SK-N-SH (cell line): ENCODE measurements around the gene GEN1. TPM values are rescaled to one million over a fixed set of nuclear protein-coding genes. Genes with fewer than 3 reads are reported as not detected.
"Not testable (repeated sequence)": the region's sequence is repeated elsewhere in the genome, so short reads cannot be mapped to it uniquely, and the experiment has no call there.

Experiments used
- CTCF ChIA-PET: fragments of 300-600, 350-600 bp; formaldehyde crosslinking; extraction: SDS; loops from one replicate; lab custom pipeline; 2021; lab: Yijun Ruan, JAX
- POLR2A ChIA-PET: fragments of 350-600 bp; sonication (Branson Sonifier 250); formaldehyde crosslinking; extraction: SDS; loops from one replicate; lab custom pipeline; 2020; ENCODE audit warnings: antibody characterized with exemption, inconsistent platforms; lab: Yijun Ruan, JAX
- DNase-seq: peaks from one replicate; pipeline ENCODE4 v3.0.0; 2012
- H2AFZ ChIP-seq: fragments of 200-600 bp; sonication (generic); 2 replicates; pipeline ENCODE4 v1.8.1; 2016; ENCODE audit warnings: antibody characterized with exemption, mild to moderate bottlenecking, low read depth
- H3F3A ChIP-seq: fragments of 200-600 bp; sonication (generic); replicated peaks from 2 replicates; pipeline ENCODE3; 2016; ENCODE audit warnings: antibody characterized with exemption, mild to moderate bottlenecking; ENCODE audit not compliant: insufficient read depth
- H3K27ac ChIP-seq, 2 experiments: fragments of 200-500 bp in 1 of 2; fragments of 200-600 bp in 1 of 2; sonication (Bioruptor generic) in 1 of 2; sonication (generic), shearing (Covaris generic) in 1 of 2; 2 replicates each; pipeline versions ENCODE4 v1.5.1 to v1.6.1; 2014 to 2016; ENCODE audit warnings: low read depth in 2 of 2, inconsistent platforms in 1 of 2, low read length in 1 of 2, mild to moderate bottlenecking in 1 of 2, mixed read lengths in 1 of 2
- H3K27me3 ChIP-seq: fragments of 200-600 bp; sonication (generic), shearing (Covaris generic); 2 replicates; pipeline ENCODE4 v1.6.1; 2016; ENCODE audit warnings: mixed run types; ENCODE audit not compliant: insufficient read depth
- H3K36me3 ChIP-seq, 2 experiments: fragments of 200-500 bp in 1 of 2; fragments of 200-600 bp in 1 of 2; sonication (Bioruptor generic) in 1 of 2; sonication (generic) in 1 of 2; replicated peaks in 1 of 2; 2 replicates each; pipeline versions ENCODE3 to v1.5.1; 2014 to 2016; ENCODE audit warnings: low read length in 1 of 2, mild to moderate bottlenecking in 1 of 2; ENCODE audit not compliant: insufficient read depth in 2 of 2, control insufficient read depth in 1 of 2
- H3K4me1 ChIP-seq, 2 experiments: fragments of 200-500 bp in 1 of 2; fragments of 200-600 bp in 1 of 2; sonication (Bioruptor generic) in 1 of 2; sonication (generic), shearing (Covaris generic) in 1 of 2; 2 replicates each; pipeline versions ENCODE4 v1.5.1 to v1.6.1; 2014 to 2016; ENCODE audit warnings: low read depth in 1 of 2, low read length in 1 of 2, mixed run types in 1 of 2; ENCODE audit not compliant: insufficient read depth in 2 of 2, control insufficient read depth in 1 of 2
- H3K4me2 ChIP-seq: fragments of 200-600 bp; sonication (generic), shearing (Covaris generic); 2 replicates; pipeline ENCODE4 v1.6.1; 2017; ENCODE audit warnings: mixed run types
- H3K4me3 ChIP-seq, 2 experiments: fragments of 200-500 bp in 1 of 2; fragments of 200-600 bp in 1 of 2; sonication (Bioruptor generic) in 1 of 2; sonication (generic), shearing (Covaris generic) in 1 of 2; 2 replicates each; pipeline versions ENCODE4 v1.5.1 to v1.8.1; 2014 to 2016; ENCODE audit warnings: low read depth in 2 of 2, inconsistent platforms in 1 of 2, low read length in 1 of 2, mild to moderate bottlenecking in 1 of 2, mixed read lengths in 1 of 2, moderate library complexity in 1 of 2
- H3K79me2 ChIP-seq: fragments of 200-600 bp; sonication (generic); 2 replicates; pipeline ENCODE4 v1.8.1; 2017; ENCODE audit warnings: mild to moderate bottlenecking; ENCODE audit not compliant: insufficient read depth
- H3K9ac ChIP-seq: fragments of 200-600 bp; sonication (generic); 2 replicates; pipeline ENCODE4 v1.6.1; 2017; ENCODE audit warnings: mixed run types
- H3K9me2 ChIP-seq: fragments of 200-600 bp; sonication (generic); 2 replicates; pipeline ENCODE4 v1.6.1; 2017; ENCODE audit warnings: mixed run types
- H3K9me3 ChIP-seq: fragments of 200-600 bp; sonication (generic); 2 replicates; pipeline ENCODE4 v1.6.1; 2017; ENCODE audit warnings: mixed run types, mild to moderate bottlenecking, moderate library complexity
- H4K20me1 ChIP-seq: fragments of 200-600 bp; sonication (generic); 2 replicates; pipeline ENCODE4 v1.6.1; 2017; ENCODE audit warnings: mild to moderate bottlenecking, mixed run types; ENCODE audit not compliant: insufficient read depth
- CHD2 ChIP-seq: fragments of 150-350 bp; IDR thresholded peaks from 2 replicates; pipeline ENCODE4 v1.6.1; 2018; ENCODE audit warnings: low read length; ENCODE audit not compliant: partially characterized antibody
- EP300 ChIP-seq, 2 experiments: IDR thresholded peaks; 2 replicates each; pipeline versions ENCODE4 v1.4.0 to v1.6.1; 2012; ENCODE audit warnings: borderline replicate concordance in 1 of 2, low read depth in 1 of 2, low read length in 1 of 2
- FOXM1 ChIP-seq: IDR thresholded peaks from 2 replicates; pipeline ENCODE4 v1.4.0; 2012; ENCODE audit warnings: low read depth, mild to moderate bottlenecking
- GABPA ChIP-seq: IDR thresholded peaks from 2 replicates; pipeline ENCODE4 v1.4.0; 2012; ENCODE audit warnings: low read depth, mild to moderate bottlenecking
- IRF3 ChIP-seq: fragments of 150-350 bp; IDR thresholded peaks from 2 replicates; pipeline ENCODE4 v1.6.1; 2016; ENCODE audit warnings: mild to moderate bottlenecking, low read depth, low read length
- JUND ChIP-seq: IDR thresholded peaks from 2 replicates; pipeline ENCODE4 v1.4.0; 2012
- MAX ChIP-seq: IDR thresholded peaks from 2 replicates; pipeline ENCODE4 v1.4.0; 2012; ENCODE audit warnings: low read depth
- MEF2A ChIP-seq: IDR thresholded peaks from 2 replicates; pipeline ENCODE4 v1.4.0; 2012; ENCODE audit warnings: low read depth, borderline replicate concordance
- MXI1 ChIP-seq: IDR thresholded peaks from 2 replicates; pipeline ENCODE4 v1.6.1; 2012; ENCODE audit warnings: mild to moderate bottlenecking, low read depth, low read length, improper control_type of control experiment
- RAD21 ChIP-seq: IDR thresholded peaks from 2 replicates; pipeline ENCODE4 v1.6.1; 2012; ENCODE audit warnings: mild to moderate bottlenecking, low read length
- RCOR1 ChIP-seq: fragments of 150-350 bp; IDR thresholded peaks from 2 replicates; pipeline ENCODE4 v1.6.1; 2017; ENCODE audit warnings: antibody characterized with exemption, low read length
- RFX5 ChIP-seq: IDR thresholded peaks from 2 replicates; pipeline ENCODE4 v1.6.1; 2012; ENCODE audit warnings: mild to moderate bottlenecking, improper control_type of control experiment, low read length
- TAF1 ChIP-seq: IDR thresholded peaks from 2 replicates; pipeline ENCODE4 v1.6.1; 2012; ENCODE audit warnings: low read depth, mild to moderate bottlenecking, low read length, moderate library complexity, borderline replicate concordance
- WGBS: methylation state at CpG from one replicate; pipeline ENCODE4 v1.1.6; 2017; ENCODE audit warnings: low lambda C conversion rate; 5-methylcytosine and 5-hydroxymethylcytosine counted together
- polyA plus RNA-seq, 3 experiments: library from polyadenylated mRNA; depleted of rRNA; stranded (reverse); fragments of >200 nt; gene quantifications; 2 replicates each; pipeline ENCODE4 v1.2.3, GENCODE V29; 2012
- TF ChIP-seq, protein P1 (sequence below): fragments of 150-350 bp; IDR thresholded peaks from 2 replicates; pipeline ENCODE4 v1.6.1; 2017; ENCODE audit warnings: antibody characterized with exemption, low read length, low read depth, borderline replicate concordance
- TF ChIP-seq, protein P2 (sequence below): IDR thresholded peaks from 2 replicates; pipeline ENCODE4 v1.6.1; 2012; ENCODE audit warnings: mild to moderate bottlenecking, low read depth, low read length, moderate library complexity

GEN1 gene
- polyA plus RNA-seq, 1 of the 3 experiments (the other 2 are of a cell fraction) = 5.3 TPM

- H3K9me2 ChIP-seq = no peaks in the 10 kb centered on the region
- no peak overlapping the region for H3K9ac ChIP-seq
- H3K27me3 ChIP-seq = no peaks in the 10 kb centered on the region
- TF ChIP-seq EP300 (IDR thresholded peaks at IDR 0.05; ENCODE audit: borderline replicate concordance in 1 of 2, low read depth in 1 of 2, low read length in 1 of 2) (peak in 1 of 2 experiments; percentile 46; a peak in 1 of 4 replicates), MXI1 (no peak; the same call in 1 of the 2 replicates), RCOR1 (peak; percentile 38; the same call in 1 of the 2 replicates)
- TF ChIP-seq, all 33 proteins: peak for 2
- Histone ChIP-seq H3F3A (no peaks in the 10 kb centered on the region), H3K36me3 (no peaks in the 10 kb centered on the region), H3K4me1 (peaks cover 0 to 9% of the 10 kb centered on the region in 2 experiments; a peak in 1 of 4 replicates), H3K4me3 (no peak overlapping the region), H3K79me2 (no peaks in the 10 kb centered on the region), H2AFZ (no peak overlapping the region), H4K20me1 (no peaks in the 10 kb centered on the region), H3K27ac (no peak overlapping the region), H3K9me3 (no peaks in the 10 kb centered on the region), H3K4me2 (no peak overlapping the region)
- 20% methylated on average over 4 of the region's 4 CpGs for WGBS
- DNase-seq = peak; percentile 45
- CTCF ChIA-PET = interaction anchor here (0.7 to 5.0 kb wide), 5 partner anchors 9 to 327 kb away, joined by 3 to 52 read pairs (median 3); no protein-coding TSS in a partner anchor
- POLR2A ChIA-PET = no interaction called here
Measured at GRCh38 chr2:17822445-17823117, 68.6 kb downstream of the GEN1 start.

DNA sequence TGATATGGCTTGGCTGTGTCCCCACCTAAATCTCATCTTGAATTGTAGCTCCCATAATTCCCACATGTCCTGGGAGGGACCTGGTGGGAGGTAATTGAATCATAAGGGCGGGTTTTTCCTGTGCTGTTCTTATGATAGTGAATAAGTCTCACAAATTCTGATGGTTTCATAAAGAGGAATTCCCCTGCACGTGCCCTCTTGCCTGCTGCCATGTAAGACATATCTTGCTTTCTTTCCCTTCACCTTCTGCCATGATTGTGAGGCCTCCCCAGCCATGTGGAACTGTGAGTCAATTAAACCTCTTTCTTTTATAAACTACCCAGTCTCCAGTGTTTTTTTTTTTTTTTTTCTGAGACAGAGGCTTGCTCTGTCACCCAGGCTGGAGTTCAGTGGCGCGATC, 69.7 kb downstream of the GEN1 start:
- H3K4me2 ChIP-seq, H3K4me3 ChIP-seq, H3K4me1 ChIP-seq, H3K9me2 ChIP-seq, H3K9me3 ChIP-seq, H3K27ac ChIP-seq, H3K79me2 ChIP-seq, H3K36me3 ChIP-seq, H3K27me3 ChIP-seq, H2AFZ ChIP-seq, H3F3A ChIP-seq, H4K20me1 ChIP-seq, DNase-seq, H3K9ac ChIP-seq, POLR2A ChIA-PET: not testable (repeated sequence)
- CTCF ChIA-PET = interaction anchor here (1.5 to 5.0 kb wide), 2 partner anchors 8 to 326 kb away, joined by 3 to 52 read pairs; no protein-coding TSS in a partner anchor
- WGBS = 49% methylated on average over 4 of the region's 4 CpGs

DNA sequence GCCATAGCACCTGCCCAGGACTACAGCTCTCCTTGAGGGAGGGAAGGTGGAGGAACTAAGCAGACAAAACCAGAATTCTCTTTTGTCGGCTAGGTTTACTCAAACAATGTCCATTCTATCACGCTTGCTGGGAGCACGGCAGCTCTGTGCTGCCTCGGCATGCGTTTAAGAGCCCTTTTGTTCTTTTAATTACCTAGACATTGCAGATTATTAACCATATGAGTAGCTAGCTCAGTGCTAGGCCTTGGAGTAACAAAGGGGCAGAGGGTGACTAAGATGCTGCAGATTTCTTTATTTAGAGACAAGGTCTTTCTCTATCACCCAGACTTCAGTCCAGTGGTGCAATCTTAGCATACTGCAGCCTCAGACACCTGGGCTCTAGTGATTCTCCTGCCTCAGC, 73.4 kb downstream of the GEN1 start:
- H3K79me2 ChIP-seq = no peaks in the 10 kb centered on the region
- H3K9me2 ChIP-seq = no peaks in the 10 kb centered on the region
- H3F3A ChIP-seq = no peaks in the 10 kb centered on the region
- no peak overlapping the region for H2AFZ ChIP-seq
- 71% methylated on average over 5 of the region's 5 CpGs for WGBS
- no peak overlapping the region for H3K4me3 ChIP-seq
- H3K27me3 ChIP-seq = peaks cover 11% of the 10 kb centered on the region; the same call in 1 of the 2 replicates
- no peaks in the 10 kb centered on the region for H4K20me1 ChIP-seq
- H3K4me1 ChIP-seq = peaks cover 0 to 15% of the 10 kb centered on the region in 2 experiments; a peak in 1 of 4 replicates
- no peak for DNase-seq
- no peak overlapping the region for H3K27ac ChIP-seq
- H3K9me3 ChIP-seq = no peaks in the 10 kb centered on the region
- CTCF ChIA-PET = interaction anchor here (0.7 to 7.1 kb wide), 6 partner anchors 11 to 109 kb away, joined by 3 to 72 read pairs (median 3); no protein-coding TSS in a partner anchor
- POLR2A ChIA-PET = no interaction called here
- H3K4me2 ChIP-seq = no peak overlapping the region
- H3K36me3 ChIP-seq = no peaks in the 10 kb centered on the region
- H3K9ac ChIP-seq = no peak overlapping the region
- TF ChIP-seq IRF3 (no peak), GABPA (no peak), MEF2A (no peak), FOXM1 (no peak), JUND (no peak), RAD21 (no peak), MAX (no peak), RFX5 (no peak), TAF1 (no peak), CHD2 (no peak)
- TF ChIP-seq, protein P1, sequence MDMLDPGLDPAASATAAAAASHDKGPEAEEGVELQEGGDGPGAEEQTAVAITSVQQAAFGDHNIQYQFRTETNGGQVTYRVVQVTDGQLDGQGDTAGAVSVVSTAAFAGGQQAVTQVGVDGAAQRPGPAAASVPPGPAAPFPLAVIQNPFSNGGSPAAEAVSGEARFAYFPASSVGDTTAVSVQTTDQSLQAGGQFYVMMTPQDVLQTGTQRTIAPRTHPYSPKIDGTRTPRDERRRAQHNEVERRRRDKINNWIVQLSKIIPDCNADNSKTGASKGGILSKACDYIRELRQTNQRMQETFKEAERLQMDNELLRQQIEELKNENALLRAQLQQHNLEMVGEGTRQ = no peak
- TF ChIP-seq, protein P2, sequence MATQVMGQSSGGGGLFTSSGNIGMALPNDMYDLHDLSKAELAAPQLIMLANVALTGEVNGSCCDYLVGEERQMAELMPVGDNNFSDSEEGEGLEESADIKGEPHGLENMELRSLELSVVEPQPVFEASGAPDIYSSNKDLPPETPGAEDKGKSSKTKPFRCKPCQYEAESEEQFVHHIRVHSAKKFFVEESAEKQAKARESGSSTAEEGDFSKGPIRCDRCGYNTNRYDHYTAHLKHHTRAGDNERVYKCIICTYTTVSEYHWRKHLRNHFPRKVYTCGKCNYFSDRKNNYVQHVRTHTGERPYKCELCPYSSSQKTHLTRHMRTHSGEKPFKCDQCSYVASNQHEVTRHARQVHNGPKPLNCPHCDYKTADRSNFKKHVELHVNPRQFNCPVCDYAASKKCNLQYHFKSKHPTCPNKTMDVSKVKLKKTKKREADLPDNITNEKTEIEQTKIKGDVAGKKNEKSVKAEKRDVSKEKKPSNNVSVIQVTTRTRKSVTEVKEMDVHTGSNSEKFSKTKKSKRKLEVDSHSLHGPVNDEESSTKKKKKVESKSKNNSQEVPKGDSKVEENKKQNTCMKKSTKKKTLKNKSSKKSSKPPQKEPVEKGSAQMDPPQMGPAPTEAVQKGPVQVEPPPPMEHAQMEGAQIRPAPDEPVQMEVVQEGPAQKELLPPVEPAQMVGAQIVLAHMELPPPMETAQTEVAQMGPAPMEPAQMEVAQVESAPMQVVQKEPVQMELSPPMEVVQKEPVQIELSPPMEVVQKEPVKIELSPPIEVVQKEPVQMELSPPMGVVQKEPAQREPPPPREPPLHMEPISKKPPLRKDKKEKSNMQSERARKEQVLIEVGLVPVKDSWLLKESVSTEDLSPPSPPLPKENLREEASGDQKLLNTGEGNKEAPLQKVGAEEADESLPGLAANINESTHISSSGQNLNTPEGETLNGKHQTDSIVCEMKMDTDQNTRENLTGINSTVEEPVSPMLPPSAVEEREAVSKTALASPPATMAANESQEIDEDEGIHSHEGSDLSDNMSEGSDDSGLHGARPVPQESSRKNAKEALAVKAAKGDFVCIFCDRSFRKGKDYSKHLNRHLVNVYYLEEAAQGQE = no peak
